WI38 (cell line): ENCODE data around the gene FZD7.

Source experiments
- H3K4me3 ChIP-seq: 2 replicates; pipeline ENCODE4 v1.5.1; 2011; ENCODE audit warnings: low read depth, mild to moderate bottlenecking, control low read depth, low read length
- TF ChIP-seq, protein P1 (sequence below): IDR thresholded peaks from 2 replicates; pipeline ENCODE4 v1.5.1; 2012; ENCODE audit warnings: low read depth, mild to moderate bottlenecking, control low read depth, low read length

FZD7 gene

DNA sequence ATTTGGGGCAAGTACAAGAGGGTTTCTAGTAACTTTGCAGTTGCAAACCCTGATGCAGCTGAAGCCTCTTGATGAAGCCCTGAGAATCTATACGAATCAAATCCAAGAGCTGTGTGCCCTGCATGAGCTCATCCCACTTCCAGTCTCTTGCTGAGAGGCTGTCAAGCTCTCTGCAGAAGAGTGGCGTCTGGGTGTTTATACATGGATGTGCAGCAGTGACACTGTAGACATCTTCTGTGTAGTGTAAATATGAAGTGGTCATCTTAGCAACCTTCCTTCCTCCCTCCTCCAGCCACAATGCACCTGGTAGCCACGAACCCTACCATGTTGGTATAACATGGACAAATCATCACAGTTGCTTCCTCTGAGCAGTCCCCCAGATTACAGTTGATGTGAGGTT, 21.0 kb downstream of the FZD7 start:
- TF ChIP-seq, protein P1, sequence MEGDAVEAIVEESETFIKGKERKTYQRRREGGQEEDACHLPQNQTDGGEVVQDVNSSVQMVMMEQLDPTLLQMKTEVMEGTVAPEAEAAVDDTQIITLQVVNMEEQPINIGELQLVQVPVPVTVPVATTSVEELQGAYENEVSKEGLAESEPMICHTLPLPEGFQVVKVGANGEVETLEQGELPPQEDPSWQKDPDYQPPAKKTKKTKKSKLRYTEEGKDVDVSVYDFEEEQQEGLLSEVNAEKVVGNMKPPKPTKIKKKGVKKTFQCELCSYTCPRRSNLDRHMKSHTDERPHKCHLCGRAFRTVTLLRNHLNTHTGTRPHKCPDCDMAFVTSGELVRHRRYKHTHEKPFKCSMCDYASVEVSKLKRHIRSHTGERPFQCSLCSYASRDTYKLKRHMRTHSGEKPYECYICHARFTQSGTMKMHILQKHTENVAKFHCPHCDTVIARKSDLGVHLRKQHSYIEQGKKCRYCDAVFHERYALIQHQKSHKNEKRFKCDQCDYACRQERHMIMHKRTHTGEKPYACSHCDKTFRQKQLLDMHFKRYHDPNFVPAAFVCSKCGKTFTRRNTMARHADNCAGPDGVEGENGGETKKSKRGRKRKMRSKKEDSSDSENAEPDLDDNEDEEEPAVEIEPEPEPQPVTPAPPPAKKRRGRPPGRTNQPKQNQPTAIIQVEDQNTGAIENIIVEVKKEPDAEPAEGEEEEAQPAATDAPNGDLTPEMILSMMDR, result no peak
- H3K4me3 ChIP-seq, result no peak overlapping the region

DNA sequence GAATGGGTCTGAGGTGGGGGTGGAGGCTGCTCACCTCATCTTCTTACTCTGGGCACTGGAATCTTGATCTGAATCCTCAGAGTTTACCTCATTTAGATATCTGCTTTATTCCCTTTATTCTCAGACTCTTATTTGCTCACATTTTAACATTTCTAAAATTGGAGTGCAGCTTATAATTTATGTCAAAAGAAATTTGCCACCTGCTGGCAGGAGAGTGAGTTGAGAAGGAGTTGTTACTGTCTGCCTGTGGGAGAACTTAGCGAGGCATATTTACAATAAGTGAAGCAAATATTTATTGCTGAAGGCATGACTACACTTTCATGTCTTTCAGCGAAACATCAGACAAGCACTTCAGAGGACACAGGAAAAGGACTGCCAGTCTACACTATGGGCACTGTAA, 23.0 kb downstream of the FZD7 start:
- H3K4me3 ChIP-seq, result no peak overlapping the region
- TF ChIP-seq, protein P1, result peak; percentile 22; the same call in 1 of the 2 replicates

DNA sequence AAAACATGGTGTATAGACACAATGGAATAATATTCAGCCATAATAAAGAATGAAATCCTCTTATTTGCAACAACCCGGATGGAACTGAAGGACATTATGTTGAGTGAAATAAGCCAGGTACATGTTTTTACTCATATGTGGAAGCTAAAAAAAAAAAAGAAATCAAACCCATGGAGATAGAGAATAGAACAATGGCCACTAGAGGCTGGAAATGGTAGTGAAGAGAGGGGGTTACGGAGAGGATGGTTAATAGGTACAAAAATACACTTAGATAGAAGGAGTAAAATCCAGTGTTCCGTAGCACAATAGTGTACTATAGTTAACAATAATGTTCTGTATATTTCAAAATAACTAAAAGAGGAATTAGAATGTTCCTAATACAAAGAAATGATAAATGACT, 26.6 kb downstream of the FZD7 start:
- H3K4me3 ChIP-seq, result no peak overlapping the region
- TF ChIP-seq, protein P1, result no peak

DNA sequence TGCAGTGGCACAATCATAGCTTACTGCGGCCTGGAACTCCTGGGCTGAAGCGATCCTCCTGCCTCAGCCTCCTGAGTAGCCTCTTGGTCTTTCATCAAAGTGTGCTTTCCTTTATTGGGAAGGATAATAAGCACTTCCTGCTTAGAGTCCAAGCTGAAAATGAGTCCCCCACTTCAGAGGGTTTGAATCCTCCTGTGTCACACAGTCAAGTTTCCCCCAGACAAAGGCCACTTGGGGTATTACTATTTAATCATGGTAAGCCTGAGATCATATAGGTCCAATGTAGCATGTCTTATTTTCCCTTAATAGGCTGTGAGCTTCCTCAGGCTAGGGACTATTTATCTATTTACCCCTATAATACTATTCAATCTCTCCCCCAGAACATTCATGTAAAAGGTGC, 28.0 kb downstream of the FZD7 start:
- TF ChIP-seq, protein P1, result no peak
- H3K4me3 ChIP-seq, result no peak overlapping the region

DNA sequence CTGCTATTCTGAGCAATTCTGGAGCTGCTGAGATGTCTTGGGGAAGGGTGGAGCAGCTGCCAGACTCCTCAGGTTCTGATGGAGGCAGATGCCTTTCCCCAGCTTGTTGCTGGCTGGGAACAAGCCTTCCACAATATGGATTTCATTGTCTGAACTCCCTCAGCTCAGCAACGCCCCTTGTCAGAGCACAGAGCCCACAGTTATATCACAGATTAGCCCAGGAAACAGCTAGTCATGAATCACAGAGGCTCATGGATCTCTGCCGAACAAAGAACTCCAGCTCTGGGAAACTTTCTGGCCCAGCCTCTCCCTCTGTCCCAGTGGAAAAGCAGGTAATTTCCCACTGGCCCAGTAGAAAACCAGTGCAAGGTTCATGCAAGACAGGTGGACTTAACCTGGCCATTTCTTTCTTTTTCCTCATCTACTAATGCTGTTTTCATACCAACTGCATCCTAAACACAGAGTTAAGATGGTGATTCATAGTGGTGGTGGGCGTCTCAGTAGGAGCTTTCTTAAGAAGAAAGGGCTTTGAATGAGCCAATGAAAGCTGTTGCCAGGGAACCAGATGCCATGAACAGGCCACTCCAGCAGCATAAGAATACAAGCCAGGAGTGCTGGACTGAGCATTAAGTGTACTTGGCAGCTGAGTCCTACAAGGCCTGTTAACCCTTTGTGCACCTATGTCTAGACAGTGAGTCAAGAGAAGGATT, 30.7 kb downstream of the FZD7 start:
- TF ChIP-seq, protein P1, result no peak
- no peak overlapping the region for H3K4me3 ChIP-seq

DNA sequence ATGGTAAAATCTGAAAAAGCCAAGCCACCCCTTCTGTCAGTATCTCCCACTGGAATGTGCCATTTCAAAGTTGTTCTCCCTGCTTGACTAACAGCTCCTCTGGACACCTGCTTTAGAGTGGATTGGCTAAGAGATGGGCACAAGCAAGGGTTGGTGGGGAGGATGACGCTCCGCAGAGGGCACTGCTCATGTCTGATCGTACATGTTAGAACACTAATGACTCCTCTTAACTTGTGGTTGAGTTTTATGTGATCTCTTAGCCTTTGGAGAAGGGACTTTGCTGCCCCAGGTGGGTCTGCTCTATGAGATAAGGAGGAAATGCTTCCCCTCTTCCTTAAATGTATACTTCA, 31.2 kb downstream of the FZD7 start:
- TF ChIP-seq, protein P1, result no peak
- no peak overlapping the region for H3K4me3 ChIP-seq

DNA sequence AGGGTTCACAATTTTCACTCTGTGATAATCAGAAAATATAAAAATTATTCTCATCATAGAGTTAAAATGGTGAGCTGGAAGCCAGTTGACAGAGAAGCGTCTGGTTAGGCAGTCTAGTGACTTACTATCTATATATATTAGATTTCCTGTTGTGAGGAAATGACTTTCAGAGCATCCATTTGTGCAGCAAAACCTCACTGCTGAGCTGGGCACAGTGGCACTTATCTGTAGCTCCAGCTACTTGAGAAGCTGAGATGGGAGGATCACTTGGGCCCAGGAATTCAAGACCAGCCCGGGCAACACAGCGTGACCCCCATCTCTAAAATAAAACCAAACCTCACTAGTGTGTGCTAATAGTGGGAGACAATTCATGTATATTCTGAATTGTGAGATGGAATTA, 32.2 kb downstream of the FZD7 start:
- TF ChIP-seq, protein P1, result no peak
- no peak overlapping the region for H3K4me3 ChIP-seq
